Endometrial microvascular endothelial cells (primary cell): Measurements from ENCODE around the gene GSTM5. TPM values are rescaled to one million over a fixed set of nuclear protein-coding genes. Genes with fewer than 3 reads are reported as not detected.
"Not testable (repeated sequence)": the region's sequence is repeated elsewhere in the genome, so short reads cannot be mapped to it uniquely, and the experiment has no call there.

Experiments used
- in situ Hi-C: cut with HindIII; loops from 2 replicates; pipeline ENCODE4 v1.10.0; 2017; ENCODE audit warnings: low sequenced_read_pairs, low pct_unique_long_range_greater_than_20kb; ENCODE audit errors: inconsistent ontology term
- total RNA-seq: library from RNA; depleted of rRNA; stranded (reverse); fragments of >200 nt; gene quantifications from one replicate; pipeline ENCODE4 v1.2.3, GENCODE V29; 2015; ENCODE audit errors: inconsistent ontology term

The GSTM5 gene
- total RNA-seq, 1 donor from 2014 or later, result not detected

- in situ Hi-C loops, result no loop called here
Observed at GRCh38 chr1:109691759-109692158, 20.3 kb upstream of the GSTM5 start.

GRCh38 chr1:109694400-109694799 lies 17.7 kb upstream of the GSTM5 start:
- in situ Hi-C loops, result not testable (repeated sequence)

GRCh38 chr1:109695138-109695537 lies 16.9 kb upstream of the GSTM5 start:
- in situ Hi-C loops, result not testable (repeated sequence)

- in situ Hi-C loops, result no loop called here
Observed at GRCh38 chr1:109697066-109697465, 15.0 kb upstream of the GSTM5 start.

- in situ Hi-C loops, result not testable (repeated sequence)
Observed at GRCh38 chr1:109697861-109698260, 14.2 kb upstream of the GSTM5 start.

- in situ Hi-C loops, result not testable (repeated sequence)
Observed at GRCh38 chr1:109702940-109703339, 9.1 kb upstream of the GSTM5 start.

GRCh38 chr1:109704173-109704572 lies 7.9 kb upstream of the GSTM5 start:
- in situ Hi-C loops, result no loop called here

GRCh38 chr1:109705411-109705810 lies 6.6 kb upstream of the GSTM5 start:
- in situ Hi-C loops, result no loop called here

- in situ Hi-C loops, result not testable (repeated sequence)
Observed at GRCh38 chr1:109708949-109709348, 3.1 kb upstream of the GSTM5 start.

GRCh38 chr1:109709822-109710221 lies 2.2 kb upstream of the GSTM5 start:
- in situ Hi-C loops, result not testable (repeated sequence)

- in situ Hi-C loops, result no loop called here
Observed at GRCh38 chr1:109712321-109712864, 342 bp downstream of the GSTM5 start.

- in situ Hi-C loops, result no loop called here
Observed at GRCh38 chr1:109713636-109714035, 1.6 kb downstream of the GSTM5 start.

GRCh38 chr1:109714661-109715372 lies 2.8 kb downstream of the GSTM5 start:
- in situ Hi-C loops, result no loop called here

GRCh38 chr1:109716121-109716520 lies 4.1 kb downstream of the GSTM5 start:
- in situ Hi-C loops, result no loop called here

- in situ Hi-C loops, result no loop called here
Observed at GRCh38 chr1:109716570-109717090, 4.6 kb downstream of the GSTM5 start.

- in situ Hi-C loops, result no loop called here
Observed at GRCh38 chr1:109717729-109718128, 5.7 kb downstream of the GSTM5 start.

GRCh38 chr1:109718495-109718894 lies 6.4 kb downstream of the GSTM5 start:
- in situ Hi-C loops, result no loop called here

GRCh38 chr1:109719337-109719837 lies 7.3 kb downstream of the GSTM5 start:
- in situ Hi-C loops, result no loop called here

GRCh38 chr1:109721042-109721441 lies 9.0 kb downstream of the GSTM5 start:
- in situ Hi-C loops, result no loop called here

GRCh38 chr1:109721971-109722370 lies 9.9 kb downstream of the GSTM5 start:
- in situ Hi-C loops, result no loop called here
